HG03378 (cell line): ENCODE measurements around the gene SNN.

ENCODE experiments used
- ATAC-seq: cut with Tn5 transposase; IDR thresholded peaks from one replicate; pipeline ENCODE4 v1.9.1; 2021; ENCODE audit warnings: mild to moderate bottlenecking, moderate library complexity; ENCODE audit not compliant: unreplicated experiment

The SNN gene

GRCh38 chr16:11696266-11697012 is 28.2 kb downstream of the SNN start:
- no peak for ATAC-seq

DNA sequence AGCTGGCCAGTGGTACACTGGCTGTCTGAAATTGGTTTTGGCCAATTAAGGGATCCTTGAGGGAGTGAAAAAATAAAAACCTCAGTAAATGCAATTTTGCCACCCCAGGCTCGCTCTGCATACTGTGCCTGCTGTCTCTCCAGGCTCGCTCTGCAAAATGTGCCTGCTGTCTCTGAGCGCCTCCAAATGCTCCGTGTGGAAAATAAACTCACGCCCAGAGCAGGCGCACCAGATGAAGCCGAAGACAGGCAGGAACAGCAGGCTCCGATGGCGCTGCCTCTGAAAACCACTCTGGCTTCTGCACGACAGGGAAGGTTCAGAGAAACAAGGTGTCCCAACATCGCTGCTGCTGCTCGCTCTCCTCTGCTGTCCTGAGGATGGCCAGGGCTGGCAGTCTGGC is 29.1 kb downstream of the SNN start:
- ATAC-seq = no peak

DNA sequence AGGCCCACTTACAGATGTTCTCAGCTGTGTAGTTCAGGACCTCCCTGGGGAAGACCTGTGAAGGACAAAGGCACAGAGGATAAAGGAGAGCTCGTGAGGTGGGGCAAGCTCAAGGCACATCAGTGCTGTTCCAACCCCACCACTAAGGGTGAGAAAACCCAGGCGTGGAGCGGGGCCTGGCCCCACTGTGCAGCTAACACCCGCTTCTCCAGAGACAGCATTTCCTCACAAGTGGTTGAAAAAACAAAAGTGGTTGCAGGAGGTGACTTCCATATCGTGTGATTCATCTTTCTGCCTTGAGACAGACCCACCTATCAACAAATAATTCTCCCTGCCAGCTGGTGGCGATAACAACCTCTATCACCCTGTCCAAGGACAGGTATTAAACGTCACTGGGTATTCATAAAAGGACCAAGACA is 30.0 kb downstream of the SNN start:
- no peak for ATAC-seq

DNA sequence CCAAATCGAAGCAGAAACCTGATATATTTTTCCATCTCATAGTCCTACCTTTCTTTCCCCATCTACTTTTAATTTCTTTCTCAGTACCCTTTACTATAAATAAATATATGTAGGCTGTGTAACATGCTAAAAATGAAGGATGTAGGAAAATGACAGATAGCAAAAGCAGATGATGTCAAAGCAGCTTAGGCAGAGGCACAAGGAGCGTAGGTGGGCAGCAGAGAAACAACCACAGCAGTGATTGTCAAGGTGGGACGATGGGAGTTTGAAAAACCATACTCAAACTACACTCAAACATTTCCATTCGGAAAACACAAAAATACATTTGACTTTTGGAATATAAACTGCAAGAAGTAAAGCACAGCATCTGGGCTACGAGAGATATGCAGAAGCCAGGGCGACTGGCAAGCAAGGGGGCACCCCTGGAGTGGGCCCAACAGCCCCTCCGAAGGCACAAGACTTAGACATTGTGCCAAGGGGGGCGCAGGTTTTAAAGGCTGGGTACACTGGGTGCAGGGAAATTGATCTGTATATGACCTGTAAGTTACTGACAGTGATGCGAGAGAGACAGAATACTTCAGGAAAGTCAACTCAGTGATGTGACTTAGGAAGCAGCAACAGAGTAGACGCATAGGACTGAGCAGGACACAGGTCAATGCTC is 31.1 kb downstream of the SNN start:
- no peak for ATAC-seq

GRCh38 chr16:11700264-11701029 is 32.2 kb downstream of the SNN start:
- ATAC-seq = no peak

DNA sequence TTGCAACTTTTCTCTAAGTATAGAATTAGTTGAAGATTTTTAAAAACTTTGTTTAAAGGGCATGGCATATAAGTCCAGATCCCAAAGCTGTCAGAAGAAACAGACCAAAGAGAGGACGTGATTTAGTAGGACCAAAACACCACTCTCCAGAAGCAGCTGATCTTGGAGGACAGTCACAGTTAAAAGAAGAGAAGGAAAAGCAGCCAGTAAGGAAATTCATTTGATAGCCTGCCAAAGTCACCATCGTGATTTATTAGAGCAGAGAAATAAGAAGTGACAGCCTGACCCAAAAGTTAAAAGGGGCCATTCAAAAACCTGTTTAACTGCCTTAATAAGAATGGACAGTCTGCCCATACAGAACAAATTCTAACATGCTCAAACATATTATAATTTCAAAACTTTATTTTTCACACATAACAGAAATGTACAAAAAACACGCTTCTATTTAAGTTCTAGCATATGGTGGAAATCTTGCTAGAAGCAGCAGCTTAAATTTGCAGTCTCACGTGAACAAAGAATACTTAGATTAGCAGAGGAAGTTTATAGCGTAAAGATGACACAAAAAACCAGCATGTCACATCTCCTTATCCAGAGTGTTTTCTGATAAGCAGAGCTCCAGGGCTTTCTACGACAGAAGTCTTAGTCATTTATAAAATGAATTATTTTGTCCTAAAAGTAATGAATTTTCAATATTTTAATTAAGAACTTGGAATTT is 37.2 kb downstream of the SNN start:
- no peak for ATAC-seq

- ATAC-seq = no peak
These were observed 38.0 kb downstream of the SNN start for GRCh38 chr16:11706180-11706742.

DNA sequence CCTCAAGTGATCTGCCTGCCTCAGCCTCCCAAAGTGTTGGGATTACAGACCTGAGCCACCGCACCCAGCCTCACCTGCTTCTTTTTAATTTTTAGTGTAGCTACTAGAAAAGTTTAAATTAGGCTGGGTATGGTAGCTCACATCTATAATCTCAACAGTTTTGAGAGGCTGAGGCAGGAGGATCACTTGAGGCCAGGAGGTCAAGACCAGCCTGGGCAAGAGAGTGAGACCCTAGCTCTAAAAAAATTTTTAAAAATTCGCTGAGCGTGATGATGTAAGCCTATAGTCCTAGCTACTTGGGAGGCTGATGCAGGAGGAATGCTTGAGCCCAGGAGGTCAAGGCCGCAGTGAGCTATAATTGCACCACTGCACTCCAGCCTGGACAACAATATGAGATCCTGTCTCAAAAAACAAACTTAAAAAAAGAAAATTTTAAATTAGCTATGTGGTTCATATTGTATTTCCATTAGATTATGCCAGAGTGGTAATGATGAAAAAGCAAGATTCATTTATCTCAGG is 39.5 kb downstream of the SNN start:
- ATAC-seq = no peak

DNA sequence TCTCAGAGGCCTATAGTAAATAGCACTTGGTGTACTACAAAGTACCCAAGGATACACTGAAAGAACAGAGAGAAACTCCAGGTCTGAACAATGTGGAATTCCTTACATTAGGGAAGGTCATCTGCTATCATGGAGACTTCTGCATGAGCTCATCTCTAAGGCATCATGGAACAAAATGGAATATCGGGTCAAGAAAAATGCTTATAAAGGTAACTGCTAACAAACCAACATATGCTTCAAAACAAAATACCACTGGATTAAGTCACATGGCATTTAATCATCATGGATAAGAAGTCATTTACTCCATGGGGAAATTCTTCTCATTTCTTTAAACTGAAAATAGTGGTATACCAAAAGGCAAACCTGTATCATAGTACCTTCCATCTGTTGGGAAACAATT is 40.2 kb downstream of the SNN start:
- no peak for ATAC-seq

- no peak for ATAC-seq
These were observed 43.4 kb downstream of the SNN start for GRCh38 chr16:11711662-11712061.

- no peak for ATAC-seq
These were observed 43.9 kb downstream of the SNN start for GRCh38 chr16:11712122-11712521.

DNA sequence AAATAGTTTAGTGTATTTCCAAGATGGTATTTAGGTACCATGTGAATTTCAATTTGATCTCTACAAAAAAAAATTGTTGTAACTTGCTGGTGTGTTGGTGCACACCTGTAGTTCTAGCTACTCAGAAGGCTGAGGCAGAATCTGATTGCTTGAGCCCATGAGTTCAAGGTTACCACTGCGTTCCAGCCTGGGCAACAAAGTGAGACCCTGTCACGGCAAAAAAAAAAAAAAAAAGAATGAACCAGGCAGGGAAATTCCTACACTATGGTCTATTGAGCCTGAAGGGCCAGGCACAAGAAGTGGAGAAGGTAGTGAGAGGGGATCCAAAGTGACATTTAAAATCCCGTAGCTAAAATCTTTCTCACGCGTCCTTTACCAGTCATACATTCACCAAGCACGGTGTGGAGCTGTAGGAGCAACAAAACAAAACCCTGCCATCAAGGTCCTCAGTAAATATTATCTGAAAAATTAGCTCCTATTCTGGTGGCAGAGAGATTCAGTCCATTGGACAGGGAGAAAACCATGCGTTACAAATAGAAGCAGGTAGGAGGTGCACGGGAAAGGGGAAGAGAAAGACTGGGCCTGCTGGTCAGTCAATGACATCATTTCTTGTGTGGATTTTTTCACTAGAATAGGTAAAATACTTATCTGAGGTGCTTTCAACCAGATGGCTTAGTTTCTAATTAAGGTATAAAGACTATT is 47.1 kb downstream of the SNN start:
- no peak for ATAC-seq

- no peak for ATAC-seq
These were observed 48.1 kb downstream of the SNN start for GRCh38 chr16:11716336-11716735.

DNA sequence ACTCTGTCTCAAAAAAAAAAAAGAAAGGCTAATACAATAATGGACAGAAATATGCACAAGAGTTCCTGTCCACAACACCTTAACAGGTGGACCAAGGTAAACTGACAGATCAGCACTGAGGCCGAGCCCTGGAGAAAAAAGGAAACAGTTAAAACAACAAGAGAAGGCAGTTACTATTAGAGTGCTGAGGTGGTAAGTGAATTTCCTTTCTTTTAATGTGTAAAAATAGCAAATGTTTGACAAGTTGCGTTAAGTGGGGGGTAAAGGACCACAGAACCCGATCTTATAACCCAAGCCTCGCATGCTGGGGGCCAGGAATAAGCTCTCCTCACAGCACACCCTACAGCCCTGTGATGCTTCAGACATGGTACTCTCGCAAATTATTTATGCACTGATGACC is 49.6 kb downstream of the SNN start:
- ATAC-seq = no peak

DNA sequence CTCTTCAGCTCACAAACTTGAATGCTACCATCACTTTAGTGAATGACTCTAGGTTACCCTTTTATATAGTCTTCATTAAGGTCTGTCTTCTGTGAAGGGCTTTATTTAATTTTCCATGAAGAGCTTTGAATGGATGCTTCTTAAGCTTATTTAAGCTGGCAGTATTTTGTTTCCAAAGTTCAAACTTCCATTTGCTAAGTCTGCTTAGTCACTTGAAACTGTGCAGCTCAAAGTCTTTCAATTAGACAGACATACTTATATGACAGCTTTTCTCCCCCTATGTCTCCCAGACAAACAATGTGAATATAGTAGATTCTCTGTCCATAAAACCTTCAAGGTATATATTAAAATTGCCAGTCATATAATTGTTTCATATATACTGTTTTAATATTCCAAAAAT is 50.9 kb downstream of the SNN start:
- no peak for ATAC-seq

DNA sequence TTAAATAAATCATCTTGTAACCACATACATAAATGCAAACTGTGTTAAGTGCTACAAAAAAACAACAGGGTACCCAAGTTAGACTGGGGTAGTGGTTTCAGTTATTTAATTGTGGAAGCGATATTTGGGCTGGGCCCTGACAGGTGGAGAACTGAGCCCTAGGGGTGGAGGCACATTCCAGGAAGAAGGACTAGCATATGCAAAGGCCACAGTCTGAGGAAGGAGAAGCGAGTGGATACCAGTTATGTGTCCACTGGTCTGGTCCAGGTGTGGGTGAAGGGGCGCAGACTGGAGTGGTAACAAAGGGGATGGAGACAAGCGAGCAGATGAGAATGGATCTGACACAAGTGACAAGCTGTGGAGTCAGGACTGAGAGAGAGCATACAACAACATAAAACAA is 51.5 kb downstream of the SNN start:
- no peak for ATAC-seq

- no peak for ATAC-seq
These were observed 53.7 kb downstream of the SNN start for GRCh38 chr16:11721781-11722467.

DNA sequence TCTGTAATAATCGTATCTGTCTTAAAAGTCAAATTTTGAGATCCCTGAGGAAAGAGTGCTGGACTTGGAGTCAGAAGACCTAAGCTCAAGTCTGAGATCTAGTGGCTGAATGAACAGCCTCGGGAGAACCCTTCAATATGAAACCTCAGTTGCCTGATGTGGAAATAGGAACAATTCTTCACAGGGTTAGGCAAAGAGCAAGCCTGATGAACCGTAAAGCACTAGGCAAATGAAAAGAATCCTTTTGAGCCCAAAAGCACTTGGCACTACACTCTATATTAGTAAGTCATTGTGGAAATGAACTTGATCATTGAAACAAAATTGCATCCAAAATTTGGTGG is 54.2 kb downstream of the SNN start:
- no peak for ATAC-seq

GRCh38 chr16:11725457-11725856 is 57.2 kb downstream of the SNN start:
- no peak for ATAC-seq

DNA sequence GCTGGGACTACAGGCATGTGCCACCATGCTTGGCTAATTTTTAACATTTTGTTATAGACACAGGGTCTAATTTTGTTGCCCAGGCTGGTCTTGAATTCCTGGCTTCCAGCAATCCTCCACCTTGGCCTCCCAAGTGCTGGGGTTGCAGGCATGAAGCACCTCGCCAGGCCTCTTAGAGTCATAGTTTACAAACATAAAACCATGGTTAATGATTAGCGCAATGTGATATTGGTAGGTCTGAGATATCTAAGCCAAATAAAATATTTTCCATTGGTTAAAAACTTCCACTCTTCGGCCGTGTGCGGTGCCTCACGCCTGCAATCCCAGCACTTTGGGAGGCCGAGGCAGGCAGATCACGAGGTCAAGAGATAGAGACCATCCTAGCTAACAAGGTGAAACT is 57.8 kb downstream of the SNN start:
- ATAC-seq = no peak
